GM19025 (cell line): ENCODE data around the gene ACTN2.
A peak's percentile ranks its signal among the peaks of the same experiment; 100 is the strongest.

ENCODE experiments used
- ATAC-seq: cut with Tn5 transposase; IDR thresholded peaks from one replicate; pipeline ENCODE4 v1.9.1; 2021; ENCODE audit warnings: mild to moderate bottlenecking, low read depth, moderate library complexity; ENCODE audit not compliant: unreplicated experiment

The ACTN2 gene

GRCh38 chr1:236765831-236766230 lies 79.5 kb downstream of the ACTN2 start:
- ATAC-seq: no peak

GRCh38 chr1:236766506-236766905 lies 80.2 kb downstream of the ACTN2 start:
- no peak for ATAC-seq

- ATAC-seq: no peak
Measured at GRCh38 chr1:236767276-236767675, 81.0 kb downstream of the ACTN2 start.

GRCh38 chr1:236768601-236769000 lies 82.3 kb downstream of the ACTN2 start:
- ATAC-seq: no peak

GRCh38 chr1:236773919-236774318 lies 87.6 kb downstream of the ACTN2 start:
- no peak for ATAC-seq

- ATAC-seq: no peak
Measured at GRCh38 chr1:236774926-236775325, 88.6 kb downstream of the ACTN2 start.

- no peak for ATAC-seq
Measured at GRCh38 chr1:236779312-236779711, 93.0 kb downstream of the ACTN2 start.

GRCh38 chr1:236785477-236785876 lies 99.2 kb downstream of the ACTN2 start:
- ATAC-seq: no peak

- ATAC-seq: no peak
Measured at GRCh38 chr1:236786453-236786852, 100.2 kb downstream of the ACTN2 start.

GRCh38 chr1:236794585-236795034 lies 108.3 kb downstream of the ACTN2 start:
- ATAC-seq: no peak

GRCh38 chr1:236795035-236795756 lies 108.9 kb downstream of the ACTN2 start, which contains the start of gene MTR:
Gene MTR (plus strand): TSS chr1:236795292. CDS start chr1:236795704, 412 bp downstream.
- ATAC-seq: peak; percentile 98

GRCh38 chr1:236795757-236796667 lies 109.7 kb downstream of the ACTN2 start:
- peak; percentile 27 for ATAC-seq

- no peak for ATAC-seq
Measured at GRCh38 chr1:236799001-236799400, 112.7 kb downstream of the ACTN2 start.

GRCh38 chr1:236800002-236800620 lies 113.8 kb downstream of the ACTN2 start:
- ATAC-seq: no peak

- ATAC-seq: no peak
Measured at GRCh38 chr1:236800623-236801022, 114.3 kb downstream of the ACTN2 start.

GRCh38 chr1:236802264-236802663 lies 116.0 kb downstream of the ACTN2 start:
- no peak for ATAC-seq

- no peak for ATAC-seq
Measured at GRCh38 chr1:236806634-236807033, 120.3 kb downstream of the ACTN2 start.

GRCh38 chr1:236808005-236808404 lies 121.7 kb downstream of the ACTN2 start:
- ATAC-seq: no peak

GRCh38 chr1:236808564-236809130 lies 122.3 kb downstream of the ACTN2 start:
- no peak for ATAC-seq

GRCh38 chr1:236809148-236809547 lies 122.8 kb downstream of the ACTN2 start:
- ATAC-seq: no peak

GRCh38 chr1:236810018-236810417 lies 123.7 kb downstream of the ACTN2 start:
- no peak for ATAC-seq
